HG03060 (cell line): ENCODE data around the gene TBCD.
"Not testable (repeated sequence)": the region's sequence is repeated elsewhere in the genome, so short reads cannot be mapped to it uniquely, and the experiment has no call there.

Experiments
- ATAC-seq: cut with Tn5 transposase; IDR thresholded peaks from one replicate; pipeline ENCODE4 v1.9.1; 2021; ENCODE audit warnings: low read depth, moderate number of reproducible peaks; ENCODE audit not compliant: unreplicated experiment

Gene TBCD

DNA sequence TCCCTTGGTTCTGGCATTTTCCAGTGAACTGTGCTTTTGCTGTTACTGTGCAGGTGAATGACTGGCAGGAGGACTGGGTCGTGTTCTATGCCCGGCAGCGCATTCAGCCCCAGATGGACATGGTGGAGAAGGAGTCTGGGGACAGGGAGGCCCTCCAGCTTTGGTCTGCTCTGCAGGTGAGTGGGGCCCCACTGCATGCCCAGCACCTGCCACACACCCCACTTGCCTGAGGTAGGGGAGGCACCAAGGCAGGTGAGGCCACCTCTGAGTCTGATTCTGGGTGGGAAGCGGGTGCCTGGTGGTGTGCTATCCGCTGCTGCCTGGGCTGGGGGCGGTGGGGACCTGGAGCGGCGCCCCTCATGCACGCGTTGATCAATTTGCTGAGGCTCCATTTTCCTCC is 25.4 kb upstream of the TBCD start:
- ATAC-seq, result no peak

DNA sequence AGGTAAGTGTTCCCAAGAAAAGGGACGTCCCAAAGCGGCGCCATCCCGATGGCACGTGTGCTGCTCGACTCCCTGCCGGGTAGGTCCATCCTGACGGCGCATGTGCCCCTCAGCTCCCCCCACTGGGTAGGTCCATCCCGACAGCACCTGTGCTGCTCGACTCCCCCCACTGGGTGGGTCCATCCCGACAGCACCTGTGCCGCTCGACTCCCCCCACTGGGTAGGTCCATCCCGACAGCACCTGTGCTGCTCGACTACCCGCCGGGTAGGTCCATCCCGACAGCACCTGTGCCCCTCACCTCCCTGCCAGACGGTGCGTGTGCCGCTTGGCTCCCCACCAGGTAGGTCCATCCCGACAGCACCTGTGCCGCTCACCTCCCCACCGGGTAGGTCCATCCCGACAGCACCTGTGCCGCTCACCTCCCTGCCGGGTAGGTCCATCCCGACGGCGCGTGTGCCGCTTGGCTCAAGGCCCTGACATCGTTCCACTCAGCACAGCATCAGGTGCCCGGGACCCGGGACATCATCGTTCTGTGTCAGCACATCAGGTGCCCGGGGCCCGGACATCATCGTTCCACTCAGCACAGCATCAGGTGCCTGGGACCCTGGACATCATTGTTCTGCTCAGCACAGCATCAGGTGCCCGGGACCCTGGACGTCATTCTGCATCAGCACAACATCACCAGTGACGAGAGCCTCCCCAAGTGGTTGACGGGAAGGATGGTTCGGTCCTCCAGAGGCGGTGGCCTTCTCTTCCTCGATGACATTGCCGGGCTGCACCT is 22.2 kb upstream of the TBCD start:
- no peak for ATAC-seq

DNA sequence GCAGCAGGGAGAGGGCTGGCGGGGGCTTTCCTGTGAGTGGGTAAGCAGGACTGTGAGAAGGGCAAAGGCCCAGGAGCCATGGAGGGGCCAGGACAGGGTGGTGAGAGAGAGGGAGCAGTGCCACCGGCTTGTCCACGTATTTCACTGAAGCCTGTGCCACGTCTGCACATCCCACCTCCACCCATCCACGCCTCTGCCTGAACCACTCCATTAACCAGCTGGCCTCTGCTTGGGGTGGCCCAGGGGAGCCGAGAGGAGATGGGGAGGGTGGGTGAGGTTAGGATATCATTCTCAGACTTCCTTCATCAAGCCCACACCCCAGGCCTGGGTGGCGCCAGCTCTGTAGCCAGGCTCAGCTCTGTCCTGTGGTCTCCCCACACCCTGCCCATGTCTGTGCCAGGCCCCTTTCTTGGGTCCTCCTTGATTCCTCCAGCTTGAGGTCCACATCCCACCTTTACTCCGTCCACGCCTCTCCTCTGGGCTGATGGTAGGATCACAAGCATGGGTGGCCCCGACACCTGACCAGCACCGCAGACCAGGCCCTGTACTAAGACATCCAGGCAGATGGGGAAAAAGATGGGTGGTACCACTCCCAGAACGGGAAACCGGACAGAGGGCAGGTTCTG is 19.6 kb upstream of the TBCD start:
- ATAC-seq, result no peak

DNA sequence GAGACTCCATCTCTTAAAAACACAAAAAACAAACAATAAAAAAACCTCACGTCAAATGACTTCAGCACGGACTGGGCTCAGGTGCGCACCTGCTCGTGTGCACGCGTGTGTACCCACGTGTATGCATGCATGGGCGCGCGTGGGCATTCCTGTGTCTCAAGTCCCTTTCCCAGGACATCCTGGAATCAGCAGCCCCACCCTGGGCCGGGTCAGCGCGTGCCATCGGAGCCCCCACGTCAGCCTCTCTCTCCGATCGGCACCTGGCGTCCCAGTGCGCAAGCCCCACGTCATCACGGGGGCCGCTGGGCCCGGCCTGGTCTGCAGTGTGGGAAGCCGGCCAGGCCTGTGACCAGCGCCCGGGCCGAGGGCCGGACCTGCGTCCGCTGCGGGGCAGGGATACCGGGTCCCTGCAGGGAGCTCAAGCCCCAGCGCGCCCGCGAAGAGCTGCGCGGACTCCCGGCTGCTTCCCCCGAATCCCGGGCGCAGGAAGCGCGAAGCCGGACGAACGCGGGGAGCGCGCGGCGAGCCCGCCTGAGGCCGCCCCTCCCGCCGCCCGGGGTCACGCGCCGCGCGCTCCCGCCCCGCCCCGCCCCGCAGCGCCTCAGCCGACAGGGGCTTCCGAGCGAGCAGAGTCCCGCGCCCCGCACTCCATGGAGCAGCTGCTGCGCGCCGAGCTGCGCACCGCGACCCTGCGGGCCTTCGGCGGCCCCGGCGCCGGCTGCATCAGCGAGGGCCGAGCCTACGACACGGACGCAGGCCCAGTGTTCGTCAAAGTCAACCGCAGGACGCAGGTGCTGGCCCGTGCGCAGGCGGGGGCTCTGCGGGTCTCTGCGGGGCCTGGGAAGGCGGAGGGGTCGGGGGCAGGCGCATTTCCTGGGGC is 16.6 kb upstream of the TBCD start, which contains the start of gene FN3K:
TSS of gene FN3K (plus strand) at position 629 of the 880 bp plus-strand sequence. CDS start at position 651, 22 bp downstream.
- no peak for ATAC-seq

DNA sequence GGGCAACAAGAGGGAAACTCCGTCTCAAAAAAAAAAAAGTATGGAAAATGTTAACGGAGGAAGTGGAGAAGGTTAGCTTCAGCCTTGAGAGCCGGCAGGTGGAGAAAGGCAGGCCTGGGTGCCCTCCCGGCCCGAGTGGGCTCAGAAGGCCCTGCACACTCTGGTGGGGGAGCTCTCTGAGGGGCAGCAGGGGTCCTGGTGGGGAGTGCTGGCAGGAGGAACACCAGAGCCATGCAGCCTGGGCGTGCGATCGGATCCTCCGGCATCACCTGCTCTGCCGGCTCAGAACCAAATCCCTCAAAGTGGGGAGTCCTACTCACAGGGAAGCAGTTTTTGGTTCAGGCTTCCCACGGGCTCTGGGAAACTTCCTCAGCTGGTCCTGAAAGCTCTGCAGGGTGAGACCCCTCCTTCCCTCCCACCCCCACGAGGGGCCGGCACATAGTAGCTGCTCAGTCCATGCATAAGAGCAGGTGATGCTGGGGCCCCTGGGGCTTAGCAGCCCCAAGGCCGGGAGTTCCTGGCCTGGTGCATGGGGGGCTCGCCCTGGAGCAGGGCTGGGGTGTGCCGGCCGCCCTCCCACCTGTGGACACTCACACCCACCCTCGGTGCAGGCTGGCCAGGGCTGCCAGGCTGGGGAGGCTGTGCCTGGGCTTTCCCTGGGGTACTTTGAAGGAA is 15.2 kb upstream of the TBCD start:
- no peak for ATAC-seq

DNA sequence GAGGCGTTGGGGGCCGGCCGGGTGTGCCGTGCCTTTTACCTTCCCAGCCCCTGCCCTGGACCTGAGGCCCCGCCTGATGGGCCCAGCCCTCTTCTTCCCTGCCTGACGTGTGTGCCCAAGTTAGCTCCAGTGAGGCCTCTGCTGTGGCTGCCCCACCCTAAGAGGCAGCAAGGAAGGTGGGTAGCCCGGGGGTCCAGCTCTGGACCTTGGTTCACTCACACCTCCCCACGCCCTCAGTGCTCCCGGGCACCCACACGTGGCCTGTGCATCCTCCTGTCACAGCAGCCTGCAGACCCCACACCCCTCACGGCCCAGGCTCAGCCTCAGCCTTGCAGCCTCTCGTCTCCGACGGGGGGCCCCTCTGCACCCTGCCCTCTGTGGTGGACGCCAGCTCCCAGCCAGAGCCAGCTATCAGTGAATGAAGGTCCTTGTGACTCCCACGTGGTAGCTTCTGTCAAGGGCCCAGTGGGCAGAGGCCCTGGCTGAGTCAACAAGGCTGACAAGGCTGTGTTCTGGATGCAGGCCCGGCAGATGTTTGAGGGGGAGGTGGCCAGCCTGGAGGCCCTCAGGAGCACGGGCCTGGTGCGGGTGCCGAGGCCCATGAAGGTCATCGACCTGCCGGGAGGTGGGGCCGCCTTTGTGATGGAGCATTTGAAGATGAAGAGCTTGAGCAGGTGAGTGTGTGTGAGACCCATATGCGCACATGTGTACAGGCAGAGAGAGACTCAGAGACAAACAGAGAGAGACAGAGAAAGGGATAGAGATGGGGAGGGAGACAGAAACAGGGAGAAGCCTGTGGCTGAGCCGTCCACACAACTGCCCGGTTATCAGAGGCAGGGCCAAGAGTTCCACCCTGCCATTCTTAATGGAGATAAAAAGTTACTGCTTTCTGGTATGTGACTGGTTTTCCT is 13.6 kb upstream of the TBCD start:
- no peak for ATAC-seq

DNA sequence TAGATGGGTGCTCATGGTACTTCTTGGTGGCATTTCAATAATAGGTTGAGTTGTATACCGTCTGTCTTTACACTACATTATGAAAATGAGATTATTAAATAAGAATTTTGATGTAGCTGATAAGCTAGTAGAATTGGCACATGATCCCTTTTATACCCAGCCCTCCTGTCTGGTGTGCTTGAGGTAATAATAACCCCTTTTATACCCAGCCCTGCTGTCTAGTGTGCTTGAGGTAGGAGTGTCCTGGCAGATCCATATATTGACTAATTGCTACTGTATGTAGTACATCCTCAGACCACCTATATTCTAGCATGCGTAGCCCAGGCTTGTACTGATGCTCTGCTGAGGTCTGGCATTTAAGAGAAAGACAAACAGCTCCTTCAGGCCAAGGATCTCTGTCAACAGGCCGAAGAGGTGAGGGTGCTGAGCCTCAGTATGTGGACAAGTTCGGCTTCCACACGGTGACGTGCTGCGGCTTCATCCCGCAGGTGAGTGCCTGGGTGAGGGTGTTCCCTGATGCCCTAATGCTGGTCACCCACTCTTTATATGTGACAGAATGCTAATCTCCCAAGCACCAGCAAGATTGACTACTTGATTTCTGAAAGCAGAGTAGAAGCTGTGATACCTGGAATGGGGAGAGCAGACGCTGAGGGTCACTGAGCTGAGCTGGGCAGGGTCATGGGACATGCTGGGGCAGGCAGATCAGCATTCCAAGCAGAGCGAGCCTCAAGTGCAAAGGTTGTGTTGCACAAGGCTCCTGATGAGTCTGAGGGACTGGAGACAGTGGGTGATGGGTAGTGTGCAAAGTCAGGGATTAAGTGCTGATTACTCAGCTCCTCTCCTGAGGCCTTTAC is 10.7 kb upstream of the TBCD start:
- no peak for ATAC-seq

DNA sequence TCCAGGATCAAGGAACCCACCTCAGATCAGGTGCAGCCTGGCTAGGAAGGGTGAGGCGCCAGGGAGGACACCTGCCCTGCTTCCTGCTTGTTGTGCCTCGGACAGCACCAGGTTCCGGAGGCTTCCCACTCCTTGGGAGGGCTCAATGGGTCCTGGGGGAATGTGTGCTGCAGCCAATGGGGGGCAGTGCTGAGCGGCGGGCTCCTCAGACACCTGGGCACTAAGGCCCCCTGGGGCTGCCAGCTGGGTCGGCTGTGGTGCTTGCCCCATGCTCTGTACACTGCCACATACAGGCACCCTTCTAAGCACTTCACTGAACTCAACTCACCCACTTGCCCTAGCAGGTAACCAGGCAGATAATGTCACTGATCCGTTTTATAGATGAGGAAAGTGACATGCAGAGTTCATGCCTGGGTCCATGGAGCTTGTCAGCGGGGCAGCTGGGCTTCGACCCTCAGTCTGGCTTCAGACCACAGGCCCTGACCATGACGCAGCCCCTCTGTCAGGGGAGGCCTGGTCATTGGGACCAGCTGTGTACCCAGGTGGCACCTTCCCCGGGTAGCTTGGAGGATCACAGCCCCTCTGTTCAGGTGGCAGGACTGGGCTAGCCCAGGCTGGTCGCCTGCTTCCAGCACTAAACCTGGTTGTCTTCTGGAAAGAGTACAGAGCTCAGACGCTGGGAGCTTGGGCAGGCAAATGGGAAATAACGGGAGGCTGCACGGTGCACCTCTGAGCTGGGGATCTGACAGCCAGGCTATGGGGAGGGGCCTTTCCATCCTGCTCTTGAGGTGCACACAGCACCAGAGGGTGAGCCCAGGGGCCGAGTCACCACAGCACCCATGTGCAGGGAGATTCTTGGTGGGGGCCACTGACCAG is 8.3 kb upstream of the TBCD start:
- no peak for ATAC-seq

DNA sequence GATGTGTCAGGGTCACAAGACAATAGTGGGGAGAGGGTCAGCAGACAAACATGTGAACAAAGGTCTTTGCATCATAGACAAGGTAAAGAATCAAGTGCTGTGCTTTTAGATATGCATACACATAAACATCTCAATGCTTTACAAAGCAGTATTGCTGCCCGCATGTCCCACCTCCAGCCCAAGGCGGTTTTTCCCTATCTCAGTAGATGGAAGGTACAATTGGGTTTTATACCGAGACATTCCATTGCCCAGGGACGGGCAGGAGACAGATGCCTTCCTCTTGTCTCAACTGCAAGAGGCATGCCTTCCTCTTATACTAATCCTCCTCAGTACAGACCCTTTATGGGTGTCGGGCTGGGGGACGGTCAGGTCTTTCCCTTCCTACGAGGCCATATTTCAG is 7.1 kb upstream of the TBCD start:
- not testable (repeated sequence) for ATAC-seq

DNA sequence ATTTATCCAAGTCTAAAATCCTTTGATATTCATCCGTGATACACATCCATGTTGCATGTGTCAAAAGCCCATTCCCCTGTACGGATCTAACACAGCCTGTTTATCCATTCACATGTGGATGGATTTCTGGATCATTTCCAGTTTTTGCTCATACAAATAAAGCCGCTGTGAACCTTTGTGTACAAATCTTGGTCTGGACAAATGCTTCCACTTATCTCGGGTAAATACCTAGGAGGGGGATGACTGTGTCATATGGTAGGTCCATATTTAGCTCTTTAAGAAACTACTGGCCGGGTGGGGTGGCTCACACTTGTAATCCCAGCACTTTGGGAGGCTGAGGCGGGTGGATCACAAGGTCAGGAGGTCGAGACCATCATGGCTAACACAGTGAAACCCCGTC is 6.3 kb upstream of the TBCD start:
- ATAC-seq, result no peak

DNA sequence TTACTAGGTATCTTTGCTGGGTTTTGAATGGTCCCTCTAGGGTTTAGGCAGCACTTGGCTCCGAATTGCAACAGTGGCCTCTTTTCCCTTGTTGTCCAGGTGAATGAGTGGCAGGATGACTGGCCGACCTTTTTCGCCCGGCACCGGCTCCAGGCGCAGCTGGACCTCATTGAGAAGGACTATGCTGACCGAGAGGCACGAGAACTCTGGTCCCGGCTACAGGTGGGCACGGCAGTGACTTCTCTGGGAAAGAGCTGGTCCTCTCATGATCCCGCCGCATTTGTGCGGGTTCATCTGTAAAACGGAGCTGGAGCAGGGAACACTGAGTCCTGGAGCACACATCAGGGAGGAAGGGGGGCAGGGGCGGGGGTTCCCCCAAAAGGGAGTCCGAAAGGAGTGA is 3.1 kb upstream of the TBCD start:
- no peak for ATAC-seq

DNA sequence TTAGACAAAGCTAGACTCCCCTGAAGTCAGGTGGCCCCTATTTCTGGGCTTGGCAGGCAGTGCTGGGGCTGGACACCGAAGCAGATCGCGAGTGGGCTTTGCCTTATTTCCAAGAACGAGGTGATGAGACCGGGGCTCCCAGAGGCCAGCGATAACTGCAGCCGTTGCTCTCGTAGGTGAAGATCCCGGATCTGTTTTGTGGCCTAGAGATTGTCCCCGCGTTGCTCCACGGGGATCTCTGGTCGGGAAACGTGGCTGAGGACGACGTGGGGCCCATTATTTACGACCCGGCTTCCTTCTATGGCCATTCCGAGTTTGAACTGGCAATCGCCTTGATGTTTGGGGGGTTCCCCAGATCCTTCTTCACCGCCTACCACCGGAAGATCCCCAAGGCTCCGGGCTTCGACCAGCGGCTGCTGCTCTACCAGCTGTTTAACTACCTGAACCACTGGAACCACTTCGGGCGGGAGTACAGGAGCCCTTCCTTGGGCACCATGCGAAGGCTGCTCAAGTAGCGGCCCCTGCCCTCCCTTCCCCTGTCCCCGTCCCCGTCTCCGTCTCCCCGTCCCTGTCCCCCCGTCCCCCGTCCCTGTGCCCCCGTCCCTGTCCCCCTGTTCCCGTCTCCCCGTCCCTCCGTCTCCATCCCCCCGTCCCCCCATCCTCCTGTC is 1.5 kb upstream of the TBCD start:
- ATAC-seq, result no peak

DNA sequence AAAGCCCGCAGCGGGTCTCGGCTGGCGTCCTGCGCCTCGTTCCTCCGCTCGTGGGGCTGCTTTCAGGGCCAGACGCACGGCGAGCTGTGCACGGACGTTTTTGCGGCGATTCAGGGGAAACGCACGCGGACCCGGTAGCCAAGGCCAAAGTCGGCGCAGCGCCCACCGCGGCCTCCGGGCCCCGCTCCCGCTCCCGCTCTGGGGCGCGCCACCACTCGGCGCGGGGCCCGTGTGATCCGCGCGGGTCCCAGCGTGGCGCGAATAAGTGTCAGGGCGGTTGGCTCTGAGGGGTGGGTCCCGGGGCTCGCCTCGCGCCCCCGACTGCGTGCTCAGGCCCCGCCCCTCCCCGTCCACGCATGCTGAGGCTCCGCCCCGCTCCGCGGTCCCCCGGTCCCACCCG is 694 bp upstream of the TBCD start:
- no peak for ATAC-seq

DNA sequence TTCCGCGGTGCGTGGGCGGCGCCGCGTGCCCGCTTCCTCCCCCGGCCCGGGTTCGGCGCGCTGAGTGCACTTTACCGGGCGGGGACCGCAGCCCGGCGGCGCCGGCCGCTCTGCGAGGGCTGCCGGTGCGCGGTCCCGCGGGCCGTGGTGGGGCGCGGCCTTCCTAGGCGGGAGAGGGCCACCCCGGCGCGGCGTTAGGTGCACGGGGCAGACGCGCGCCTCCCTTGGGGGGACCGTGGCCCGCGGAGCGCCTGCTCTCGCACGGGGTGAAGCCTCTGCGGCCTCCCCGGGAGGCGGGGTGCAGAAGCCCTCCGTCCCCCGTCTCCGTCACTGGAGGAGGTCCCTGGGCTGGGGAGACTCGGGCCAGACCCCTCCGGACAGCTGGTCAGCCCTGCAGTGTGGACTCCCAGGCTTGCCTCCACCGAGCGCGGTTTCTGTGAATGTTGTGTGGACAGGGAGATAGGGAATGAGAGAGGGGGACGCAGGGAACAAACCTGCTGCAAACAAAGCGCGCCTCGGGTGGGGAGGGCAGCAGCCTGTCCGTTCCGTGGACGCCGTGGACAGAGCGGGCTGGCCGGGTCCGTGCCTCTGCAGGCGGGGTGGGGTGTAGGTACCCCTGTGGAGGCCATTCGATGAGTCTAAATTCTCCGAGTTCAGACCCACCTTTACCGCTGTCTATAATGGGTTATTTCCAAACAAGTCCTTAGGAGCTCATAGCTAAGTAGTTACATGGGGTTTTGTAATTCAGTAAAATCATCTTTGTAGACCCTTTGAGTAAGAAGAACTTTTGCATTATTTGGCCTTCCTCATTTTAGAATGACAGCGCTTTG is 721 bp downstream of the TBCD start:
- no peak for ATAC-seq

DNA sequence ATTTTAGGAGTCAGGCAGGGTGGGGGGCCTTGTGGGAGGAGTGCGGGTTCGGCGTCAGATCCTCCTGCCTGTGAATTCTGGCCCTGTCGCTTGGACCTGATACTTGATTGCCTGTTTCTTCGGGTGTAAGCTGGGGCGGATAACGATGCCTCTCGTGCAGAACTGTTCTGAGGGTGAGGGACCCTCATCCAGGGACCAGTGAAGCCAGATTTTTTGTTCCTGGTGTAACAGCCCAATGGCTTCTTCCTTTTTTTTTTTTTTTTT is 1.3 kb downstream of the TBCD start:
- ATAC-seq, result no peak

DNA sequence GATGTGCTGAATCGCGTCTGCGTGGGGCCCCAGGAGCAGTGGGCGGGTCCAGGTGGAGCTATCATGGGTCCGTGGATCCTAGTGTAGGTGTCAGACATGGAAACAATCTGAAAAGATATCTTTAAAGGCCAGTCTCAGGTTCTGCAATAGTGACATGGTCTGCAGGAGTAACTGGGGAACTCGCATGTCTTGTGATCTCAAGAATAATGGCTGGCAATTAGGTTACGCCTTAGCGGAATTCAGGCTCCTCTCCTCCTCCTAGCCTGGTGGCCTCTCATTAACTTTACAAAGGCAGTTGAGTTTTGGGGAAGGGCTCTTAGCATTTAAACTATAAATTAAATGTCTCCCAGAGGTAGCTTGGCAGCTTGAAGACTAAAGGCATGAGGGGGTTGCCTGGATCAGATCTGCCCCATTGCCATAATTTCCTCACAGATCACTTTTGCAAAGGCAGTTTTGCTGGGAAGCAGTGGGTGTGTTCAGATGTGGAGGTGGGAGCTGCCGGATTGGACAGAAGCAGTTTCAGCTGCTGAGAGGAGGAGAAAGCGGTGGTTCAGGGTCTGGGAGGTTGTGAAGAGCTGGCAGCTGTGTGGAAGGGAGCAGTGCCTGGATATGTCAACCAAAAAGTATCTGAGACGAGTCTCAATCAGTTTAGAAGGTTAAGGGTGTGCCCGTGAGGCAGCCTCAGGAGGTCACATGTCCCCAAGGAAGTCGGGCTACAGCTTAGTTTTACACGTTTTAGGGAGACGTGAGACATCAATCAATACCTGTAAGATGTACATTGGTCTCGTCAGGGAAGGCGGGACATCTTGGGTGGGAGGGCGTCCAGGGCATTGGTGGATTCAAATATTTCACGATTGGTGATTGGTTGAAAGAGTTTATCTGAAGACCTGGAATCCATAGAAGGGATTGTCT is 2.7 kb downstream of the TBCD start:
- no peak for ATAC-seq
